Left hindlimb (tissue), 1 donor: Measurements from ENCODE around the gene KLRC4.

Experiments
- DNase-seq: peaks from one replicate; pipeline ENCODE4 v3.0.0-alpha.2; 2018

Gene KLRC4

DNA sequence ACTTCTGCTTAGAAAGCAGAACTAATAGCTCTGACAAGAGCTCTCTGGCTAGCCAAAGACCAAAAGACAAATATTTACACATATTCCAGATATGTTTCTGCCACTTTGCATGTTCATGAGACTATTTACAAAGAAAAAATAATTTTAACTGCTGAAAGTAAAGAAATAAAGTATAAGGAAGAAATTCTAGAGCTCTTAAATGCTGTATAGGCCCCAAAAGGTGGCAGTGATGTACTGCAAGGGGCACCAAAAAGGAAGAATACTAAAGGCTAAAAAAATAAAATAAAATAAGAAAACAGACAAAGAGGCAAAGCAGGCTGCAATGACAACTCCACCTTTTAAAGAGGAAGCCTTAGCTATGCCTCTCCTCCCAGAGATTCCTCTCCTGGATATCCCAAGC is 42.7 kb downstream of the KLRC4 start:
- no peak for DNase-seq

- no peak for DNase-seq
Measured at GRCh38 chr12:10365696-10366405, 43.7 kb downstream of the KLRC4 start.

DNA sequence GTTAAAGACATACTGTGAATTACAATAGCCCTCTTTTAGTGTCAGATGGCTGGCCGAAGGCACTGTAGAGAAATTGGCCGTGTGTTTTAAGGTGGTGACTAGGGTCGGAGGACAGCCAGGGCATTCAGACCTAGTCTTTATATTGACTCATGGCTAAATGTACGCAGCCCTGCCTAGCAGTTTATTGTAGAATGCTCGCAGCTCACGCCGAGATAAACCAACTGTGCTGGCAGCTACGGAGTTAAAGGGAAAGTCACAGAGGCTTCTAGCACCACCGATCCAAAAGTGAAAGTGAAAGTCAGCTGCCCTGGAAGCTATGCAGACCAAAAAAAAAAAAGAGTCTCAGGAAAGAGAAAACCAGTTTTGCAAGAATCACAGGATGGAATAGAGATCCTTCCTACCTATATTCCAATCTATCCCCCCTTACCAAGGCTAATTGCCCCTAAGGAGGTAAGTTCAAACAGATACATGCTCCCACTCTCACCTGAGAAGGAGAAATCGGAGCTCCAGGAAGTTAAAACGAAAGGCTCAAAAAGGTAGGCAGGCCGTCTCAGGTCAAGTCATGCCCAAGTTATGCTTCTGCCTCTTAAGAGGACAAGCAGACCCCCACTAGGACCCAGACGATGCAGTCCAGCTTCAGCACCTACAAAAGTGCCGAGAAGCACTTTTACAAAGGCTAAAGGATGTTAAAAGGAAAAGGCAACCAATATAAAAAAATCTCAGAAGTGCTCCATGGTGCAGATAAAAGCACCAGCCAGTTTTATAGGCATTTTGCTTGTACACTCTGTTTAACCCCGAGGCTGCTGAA is 44.5 kb downstream of the KLRC4 start:
- DNase-seq: peak; percentile 74

- peak; percentile 52 for DNase-seq
Measured at GRCh38 chr12:10363914-10364814, 45.4 kb downstream of the KLRC4 start.

GRCh38 chr12:10363658-10363913 is 46.0 kb downstream of the KLRC4 start:
- DNase-seq: no peak

DNA sequence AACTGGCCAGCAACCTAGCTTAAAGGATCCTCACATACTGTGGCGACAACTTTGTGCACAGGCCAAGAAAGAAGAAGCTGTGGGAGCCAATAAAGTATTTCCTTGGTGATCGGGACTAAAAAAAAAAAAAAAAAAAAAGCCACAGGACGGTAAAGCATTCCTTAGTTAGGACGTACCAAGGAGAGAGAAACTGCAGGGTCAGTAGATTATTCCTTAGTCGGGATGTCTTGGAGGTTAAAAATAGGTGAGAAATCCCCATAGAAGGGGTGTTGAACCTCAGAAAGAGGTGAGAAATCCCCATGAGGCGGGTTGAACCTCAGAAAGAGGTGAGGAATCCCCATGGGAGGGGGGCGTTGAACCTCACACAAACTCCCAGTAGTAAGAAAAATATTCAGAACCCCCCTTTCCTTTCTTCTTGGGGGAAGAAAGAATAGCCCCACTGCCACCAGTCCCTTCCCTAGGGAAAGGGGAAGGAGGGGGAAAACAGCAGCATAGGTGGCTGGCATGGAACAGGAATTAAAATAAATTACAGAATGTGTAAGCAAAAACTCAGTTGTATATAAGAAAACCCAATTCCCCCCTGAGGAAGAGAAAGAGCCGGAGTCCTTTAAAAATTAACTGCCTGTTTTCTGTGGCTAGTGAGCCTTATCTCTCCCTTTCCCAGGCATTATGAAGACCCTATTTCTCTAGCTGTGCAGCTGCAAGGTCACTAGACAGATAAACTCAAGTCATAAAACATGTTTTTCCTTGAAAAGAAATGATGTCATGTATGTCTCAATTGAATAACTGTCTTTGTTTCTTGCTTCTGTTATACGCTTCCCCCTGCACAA is 46.5 kb downstream of the KLRC4 start:
- DNase-seq: no peak

DNA sequence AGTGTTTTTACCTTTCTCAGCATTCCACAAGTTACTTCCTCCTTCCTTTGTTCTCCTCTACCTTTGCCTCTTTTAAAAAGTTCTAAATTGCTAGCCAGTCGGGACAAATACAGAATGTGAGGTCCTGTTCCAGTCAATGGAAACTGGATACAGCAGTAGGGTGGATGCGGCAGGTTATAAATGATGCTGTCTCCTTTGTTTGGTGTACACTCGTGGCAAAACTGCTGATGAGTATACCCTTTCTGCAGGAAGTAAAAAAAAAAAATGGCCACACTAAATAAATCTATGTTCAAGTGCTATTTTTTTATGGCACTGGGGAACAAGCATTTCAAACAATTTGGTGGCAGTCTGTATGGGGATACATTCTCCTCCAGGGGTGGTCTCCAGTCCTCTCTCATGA is 47.2 kb downstream of the KLRC4 start:
- no peak for DNase-seq

DNA sequence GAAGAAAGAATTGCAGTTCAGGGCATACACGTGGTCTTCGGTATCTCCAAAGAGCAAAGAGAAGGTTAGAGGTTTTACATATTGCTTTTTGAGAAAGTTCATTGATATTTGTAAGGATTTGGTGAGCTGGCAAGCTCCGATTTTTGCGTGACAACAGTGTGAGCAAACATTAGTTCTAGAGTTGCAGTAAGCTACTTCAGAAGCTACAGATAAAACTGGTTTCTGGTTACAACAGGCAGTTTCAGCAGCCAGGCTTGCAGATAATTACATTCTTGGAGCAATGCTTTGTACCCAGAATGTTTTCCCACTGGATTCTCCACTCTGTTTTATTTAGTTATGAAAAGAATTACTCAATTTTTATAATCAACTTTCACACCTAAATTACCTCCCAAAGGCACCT is 47.9 kb downstream of the KLRC4 start:
- no peak for DNase-seq

GRCh38 chr12:10361084-10361483 is 48.5 kb downstream of the KLRC4 start:
- DNase-seq: no peak

DNA sequence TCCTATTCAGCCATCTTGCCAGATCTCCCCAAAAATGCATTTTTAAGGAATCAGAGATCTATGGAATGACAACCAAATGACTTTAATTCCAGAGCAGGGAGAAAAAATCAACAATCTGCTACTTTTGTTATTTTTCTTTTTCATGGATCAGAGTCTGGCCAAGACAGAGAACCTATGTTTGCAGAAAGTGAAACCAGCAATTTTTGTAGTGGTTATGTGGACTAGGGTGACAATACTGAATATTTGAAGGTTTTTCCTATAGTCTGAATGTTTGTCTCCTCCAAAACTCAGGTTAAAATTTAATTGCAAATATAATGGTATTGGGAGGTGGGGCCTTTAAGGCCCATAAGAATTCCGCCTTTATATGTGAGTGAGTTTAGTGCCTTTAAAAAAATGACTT is 50.6 kb downstream of the KLRC4 start:
- no peak for DNase-seq

- DNase-seq: no peak
Measured at GRCh38 chr12:10358131-10358530, 51.4 kb downstream of the KLRC4 start.
